Nephron progenitor cell (in vitro differentiated cells): Measurements from ENCODE around the gene IL13.

Experiments used
- DNase-seq: peaks from one replicate; pipeline ENCODE4 v3.0.0; 2021
- H3K27ac Mint-ChIP-seq: 2 replicates; pipeline ENCODE4 v1.8.0; 2021; ENCODE audit warnings: mild to moderate bottlenecking, moderate library complexity, mixed read lengths
- H3K27me3 Mint-ChIP-seq: 2 replicates; pipeline ENCODE4 v1.8.0; 2021; ENCODE audit warnings: mild to moderate bottlenecking, low read depth, mixed read lengths; ENCODE audit not compliant: poor library complexity
- H3K36me3 Mint-ChIP-seq: 2 replicates; pipeline ENCODE4 v1.8.0; 2021; ENCODE audit warnings: low read depth, mixed read lengths
- H3K4me1 Mint-ChIP-seq: 2 replicates; pipeline ENCODE4 v1.8.0; 2021; ENCODE audit warnings: mixed read lengths
- H3K4me3 Mint-ChIP-seq: 2 replicates; pipeline ENCODE4 v1.8.0; 2021; ENCODE audit warnings: mild to moderate bottlenecking, moderate library complexity, mixed read lengths
- H3K9me3 Mint-ChIP-seq: 2 replicates; pipeline ENCODE4 v1.8.0; 2021; ENCODE audit warnings: mild to moderate bottlenecking, moderate library complexity, mixed read lengths
- CTCF ChIP-seq: fragments of 200-600 bp; sonication (generic); IDR thresholded peaks from 2 replicates; pipeline ENCODE4 v1.5.0; 2021; ENCODE audit warnings: antibody characterized with exemption

IL13 gene

GRCh38 chr5:132640613-132641012, 17.4 kb upstream of the IL13 start:
- Mint-ChIP-seq H3K4me1 (no peaks in the 10 kb centered on the region), H3K27ac (no peak overlapping the region), H3K9me3 (no peaks in the 10 kb centered on the region), H3K4me3 (no peak overlapping the region), H3K27me3 (no peaks in the 10 kb centered on the region), H3K36me3 (peaks cover 32% of the 10 kb centered on the region)
- no peak for TF ChIP-seq CTCF
- DNase-seq: no peak

- Mint-ChIP-seq H3K36me3 (peaks cover 32% of the 10 kb centered on the region), H3K4me3 (no peak overlapping the region), H3K9me3 (no peaks in the 10 kb centered on the region), H3K4me1 (no peaks in the 10 kb centered on the region), H3K27ac (no peak overlapping the region), H3K27me3 (no peaks in the 10 kb centered on the region)
- DNase-seq: no peak
- TF ChIP-seq CTCF: no peak
Measured at GRCh38 chr5:132641241-132641723, 16.7 kb upstream of the IL13 start.

GRCh38 chr5:132641841-132642240, 16.1 kb upstream of the IL13 start:
- Mint-ChIP-seq H3K9me3 (no peaks in the 10 kb centered on the region), H3K4me3 (no peak overlapping the region), H3K4me1 (no peaks in the 10 kb centered on the region), H3K27ac (no peak overlapping the region), H3K36me3 (peaks cover 32% of the 10 kb centered on the region), H3K27me3 (no peaks in the 10 kb centered on the region)
- DNase-seq: no peak
- no peak for TF ChIP-seq CTCF

GRCh38 chr5:132644177-132644576, 13.8 kb upstream of the IL13 start:
- no peak for DNase-seq
- Mint-ChIP-seq H3K4me3 (no peak overlapping the region), H3K27ac (no peak overlapping the region), H3K9me3 (peaks cover 17% of the 10 kb centered on the region), H3K36me3 (peaks cover 27% of the 10 kb centered on the region), H3K27me3 (peaks cover 5% of the 10 kb centered on the region), H3K4me1 (no peaks in the 10 kb centered on the region)
- TF ChIP-seq CTCF: no peak

GRCh38 chr5:132646583-132647266, 11.2 kb upstream of the IL13 start:
- no peak for DNase-seq
- TF ChIP-seq CTCF: no peak
- no peaks in the 10 kb centered on the region for H3K4me1 Mint-ChIP-seq
- H3K36me3 Mint-ChIP-seq: peaks cover 26% of the 10 kb centered on the region
- peaks cover 29% of the 10 kb centered on the region for H3K9me3 Mint-ChIP-seq
- H3K27me3 Mint-ChIP-seq: peaks cover 17% of the 10 kb centered on the region
- H3K4me3 Mint-ChIP-seq: no peak overlapping the region
- no peak overlapping the region for H3K27ac Mint-ChIP-seq

- no peak for DNase-seq
- Mint-ChIP-seq H3K27me3 (peaks cover 21% of the 10 kb centered on the region), H3K9me3 (peaks cover 29% of the 10 kb centered on the region), H3K4me1 (no peaks in the 10 kb centered on the region), H3K27ac (no peak overlapping the region), H3K36me3 (peaks cover 18% of the 10 kb centered on the region), H3K4me3 (no peak overlapping the region)
- TF ChIP-seq CTCF: no peak
Measured at GRCh38 chr5:132647473-132647872, 10.5 kb upstream of the IL13 start.
